CD4-positive, alpha-beta T cell treated with Interleukin-1 beta for 1 hour (primary cell): ENCODE measurements around the gene RHBDF2.

Source experiments
- DNase-seq, 2 donors: peaks; one replicate each; pipeline ENCODE4 v3.0.0-alpha.2; 2020 to 2022

The RHBDF2 gene

DNA sequence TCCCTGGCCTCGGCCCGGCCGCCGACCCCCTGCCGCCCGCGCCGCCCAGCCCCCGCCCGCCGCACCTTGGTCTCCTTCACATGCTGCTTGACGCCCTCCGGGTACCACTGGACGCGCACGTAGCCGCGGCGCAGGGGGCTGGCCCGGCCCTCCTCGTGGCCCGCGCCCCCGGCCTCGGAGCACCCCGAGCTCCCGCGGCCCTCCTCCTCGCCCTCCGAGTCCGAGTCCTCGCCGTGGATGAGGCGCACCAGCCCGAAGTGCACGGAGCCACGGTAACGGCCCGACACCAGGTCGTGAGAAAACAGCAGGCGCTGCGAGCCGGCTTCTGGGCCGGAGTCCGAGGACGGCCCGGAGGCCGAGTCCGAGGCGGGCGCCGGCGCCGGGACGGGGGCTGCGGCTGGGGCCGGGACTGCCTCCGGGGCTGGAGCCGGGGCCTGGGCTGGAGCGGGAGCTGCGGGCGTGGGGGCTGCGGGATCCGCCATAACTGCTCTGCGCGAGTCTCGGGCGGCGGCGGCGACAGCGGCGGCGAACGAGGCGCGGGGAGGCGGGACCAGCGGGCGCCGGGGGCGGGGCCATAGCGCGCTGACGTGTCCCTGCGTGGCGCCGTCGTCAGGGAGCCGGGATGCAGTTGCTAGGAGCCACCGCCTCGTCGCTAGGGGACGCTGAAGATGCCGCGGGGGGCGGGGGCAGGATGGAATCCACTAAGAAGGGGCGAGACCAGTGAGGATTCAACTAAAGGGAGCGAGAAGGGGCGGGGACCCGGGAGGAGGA lies 48.4 kb downstream of the RHBDF2 start, which contains the start of gene UBE2O:
Gene UBE2O, minus strand, starts transcription at position 493 of the 771 bp plus-strand sequence. Its CDS starts 11 bp downstream, at position 482.
- peak; percentile 94 to 95 for DNase-seq

DNA sequence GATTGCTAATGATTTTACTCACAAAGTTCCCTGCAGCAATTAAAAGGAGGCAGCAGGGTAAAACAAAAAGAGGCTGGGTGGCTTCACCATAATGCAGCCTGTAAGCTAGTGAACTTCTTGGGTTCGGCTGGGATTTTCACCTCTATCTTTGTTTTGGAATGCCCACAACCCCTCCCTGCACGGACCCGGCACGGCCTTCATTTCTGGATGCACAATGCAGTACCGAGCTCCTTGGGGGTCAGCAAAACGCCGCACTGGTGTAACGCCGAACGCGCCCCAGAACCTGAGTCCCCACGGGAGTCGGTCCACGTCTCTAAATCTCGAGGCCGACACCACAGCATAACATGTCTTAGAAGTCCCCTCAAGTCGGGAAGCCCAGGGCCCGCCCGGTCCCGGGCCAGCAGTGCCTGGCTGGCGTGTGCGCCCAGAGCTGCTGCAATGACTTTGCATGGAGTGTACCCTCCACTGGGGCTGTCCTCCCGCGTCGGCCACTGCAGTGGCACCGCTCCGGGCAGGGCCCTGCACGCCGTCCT lies 49.0 kb downstream of the RHBDF2 start:
- peak in 1 of 2 donors; percentile 26 for DNase-seq

DNA sequence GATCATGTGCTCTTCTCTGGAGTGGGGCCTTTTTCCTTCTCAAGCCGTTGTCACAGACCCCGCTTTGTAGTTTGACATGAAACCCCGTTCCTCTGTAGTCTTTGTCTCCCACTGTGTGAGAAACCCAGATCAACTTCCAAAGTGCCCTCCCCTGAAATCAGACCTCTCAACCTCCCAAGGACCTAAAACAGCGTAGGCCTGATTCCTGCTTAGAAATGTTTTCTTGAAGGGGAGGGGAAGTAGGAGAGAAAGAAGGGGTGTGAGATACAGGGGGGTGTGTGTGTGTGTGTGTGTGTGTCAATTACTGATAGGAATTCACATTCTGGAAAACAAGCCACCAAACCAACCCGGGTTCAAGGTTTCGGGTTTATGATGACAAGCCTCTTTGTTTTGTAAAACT lies 49.7 kb downstream of the RHBDF2 start:
- no peak for DNase-seq

DNA sequence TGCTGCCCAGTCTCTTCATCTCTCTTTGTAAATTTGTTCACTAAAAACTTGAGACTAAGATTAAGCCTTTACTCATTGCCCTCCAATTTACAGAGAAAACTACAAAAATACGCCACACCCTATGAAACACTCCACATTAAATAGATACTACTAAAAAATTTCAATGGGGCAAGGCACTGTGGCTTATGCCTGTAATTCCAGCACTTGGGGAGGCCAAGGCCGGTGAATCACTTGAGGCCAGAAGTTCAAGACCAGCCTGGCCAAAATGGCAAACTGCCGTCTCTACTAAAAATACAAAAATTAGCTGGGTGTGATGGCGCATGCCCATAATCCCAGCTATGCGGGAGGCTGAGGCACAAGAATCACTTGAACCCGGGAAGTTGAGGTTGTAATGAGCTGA lies 52.1 kb downstream of the RHBDF2 start:
- DNase-seq = no peak

GRCh38 chr17:76447931-76448652 lies 53.1 kb downstream of the RHBDF2 start:
- DNase-seq = no peak

GRCh38 chr17:76446449-76447231 lies 54.6 kb downstream of the RHBDF2 start:
- DNase-seq = no peak

- DNase-seq = no peak
These were observed 55.4 kb downstream of the RHBDF2 start for GRCh38 chr17:76445697-76446448.

- DNase-seq = no peak
These were observed 56.5 kb downstream of the RHBDF2 start for GRCh38 chr17:76444518-76445311.

GRCh38 chr17:76442341-76443338 lies 58.6 kb downstream of the RHBDF2 start:
- DNase-seq = no peak

DNA sequence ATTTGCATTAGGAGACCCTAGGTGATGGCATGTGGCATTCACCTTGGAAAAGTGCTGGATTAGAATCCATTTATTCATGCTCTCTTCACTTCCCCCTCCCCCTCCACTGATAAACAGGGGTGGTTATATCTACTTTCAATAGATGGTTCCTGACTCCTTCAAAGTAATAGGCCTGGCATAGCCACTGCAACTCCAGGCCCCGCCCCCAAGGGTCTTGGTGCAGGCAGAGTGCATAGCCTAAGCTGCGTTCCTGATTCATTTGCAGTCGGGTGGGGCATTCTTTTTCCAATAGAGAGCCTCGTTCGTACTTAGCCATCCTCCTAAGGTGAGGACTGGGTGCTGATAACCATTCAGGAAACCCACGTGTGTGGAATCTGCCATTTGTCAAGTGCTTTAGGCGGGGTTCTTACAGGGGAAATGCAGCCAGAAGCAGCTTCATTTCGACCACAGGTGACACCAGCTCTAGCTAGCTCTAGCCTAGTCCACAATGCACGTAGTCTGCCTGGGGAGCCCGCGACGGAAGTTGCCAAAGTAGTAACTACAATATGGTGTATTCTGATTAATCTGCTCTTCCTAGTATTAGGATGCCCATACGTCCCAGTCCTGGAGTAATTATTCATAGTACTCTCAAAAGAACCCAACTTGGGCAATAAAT lies 59.4 kb downstream of the RHBDF2 start:
- no peak for DNase-seq

DNA sequence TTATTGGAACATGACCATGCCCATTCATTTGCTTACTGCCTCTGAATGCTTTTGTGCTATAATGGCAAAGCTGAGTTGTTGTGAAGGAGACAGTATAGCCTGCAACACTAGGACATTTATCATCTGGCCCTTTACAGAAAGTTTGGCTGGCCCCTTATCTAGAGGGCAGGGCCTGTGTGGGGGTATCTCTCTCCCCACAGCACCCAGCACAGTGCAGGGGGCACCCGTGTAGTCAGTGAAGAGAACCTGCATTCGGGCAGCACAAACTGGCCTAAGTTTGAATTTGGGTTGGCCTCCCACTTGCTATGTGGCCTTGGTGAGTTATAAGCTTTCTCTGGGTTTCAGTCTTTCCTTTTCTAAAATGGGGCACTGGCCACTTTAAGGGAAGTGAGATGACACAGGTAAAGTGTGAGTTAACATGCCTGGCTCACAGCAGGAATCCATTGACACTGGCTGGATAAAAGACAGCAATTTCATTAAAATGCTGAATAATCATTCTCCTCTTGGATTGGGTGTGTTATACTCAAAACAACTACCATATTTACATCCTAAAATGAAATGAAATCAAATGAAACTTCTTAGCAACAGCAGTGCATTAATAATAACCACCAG lies 60.4 kb downstream of the RHBDF2 start:
- no peak for DNase-seq

- no peak for DNase-seq
These were observed 61.8 kb downstream of the RHBDF2 start for GRCh38 chr17:76439314-76439928.

- no peak for DNase-seq
These were observed 62.3 kb downstream of the RHBDF2 start for GRCh38 chr17:76438906-76439305.

- DNase-seq = no peak
These were observed 63.5 kb downstream of the RHBDF2 start for GRCh38 chr17:76437467-76438402.

DNA sequence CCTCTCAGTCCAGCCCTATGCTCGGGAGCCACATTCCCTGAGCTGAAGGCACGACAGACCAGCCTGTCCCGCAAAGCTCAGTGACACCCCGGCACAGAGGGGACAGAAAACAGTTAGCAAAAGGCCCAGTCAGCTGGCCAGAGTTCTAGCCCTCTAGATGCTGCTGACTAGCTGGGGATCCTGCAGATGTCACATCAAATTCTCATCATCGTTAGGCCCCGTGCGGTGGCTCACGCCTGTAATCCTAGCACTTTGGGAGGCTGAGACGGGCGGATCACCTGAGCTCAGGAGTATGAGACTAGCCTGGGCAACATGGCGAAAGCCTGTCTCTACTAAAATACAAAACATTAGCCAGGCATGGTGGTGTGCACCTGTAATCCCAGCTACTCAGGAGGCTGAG lies 65.5 kb downstream of the RHBDF2 start:
- no peak for DNase-seq

DNA sequence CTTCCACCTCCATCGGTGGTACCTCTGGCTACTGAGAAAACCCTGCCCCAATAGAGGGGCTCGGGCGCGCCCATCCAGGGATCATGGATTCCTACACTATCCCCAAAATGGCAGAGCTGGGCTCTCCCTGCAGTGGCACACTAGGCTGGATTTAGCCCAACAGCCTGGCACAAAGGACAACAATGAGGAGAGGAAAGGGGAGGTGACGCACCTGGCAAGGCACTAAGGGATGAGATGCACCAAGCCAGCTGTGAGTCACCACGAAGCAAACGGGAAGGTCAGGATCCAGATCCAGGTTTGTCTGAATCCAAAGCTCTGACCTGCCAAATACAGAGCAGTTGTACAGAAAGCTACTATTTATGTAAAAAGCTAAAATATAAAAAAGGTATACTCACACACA lies 66.4 kb downstream of the RHBDF2 start:
- no peak for DNase-seq

DNA sequence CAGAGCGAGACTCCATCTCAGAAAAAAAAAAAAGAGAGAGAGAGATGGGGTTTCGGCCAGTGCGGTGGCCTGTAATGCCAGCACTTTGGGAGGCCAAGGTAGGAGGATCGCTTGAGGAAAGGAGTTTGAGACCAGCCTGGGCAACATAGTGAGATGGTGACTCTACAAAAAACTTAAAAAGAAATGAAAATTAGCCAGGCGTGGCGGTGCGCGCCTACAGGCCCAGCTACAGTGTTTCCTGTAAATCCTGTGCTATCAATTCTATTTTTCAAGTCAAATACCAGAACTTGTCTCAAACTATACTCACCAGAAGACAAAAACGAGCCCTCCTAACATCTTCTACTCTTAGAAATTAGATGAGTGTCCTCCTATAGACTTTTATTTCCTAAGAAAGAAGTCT lies 67.5 kb downstream of the RHBDF2 start:
- no peak for DNase-seq
